ENCODE results near the gene FXYD3.

FXYD3 gene

DNA sequence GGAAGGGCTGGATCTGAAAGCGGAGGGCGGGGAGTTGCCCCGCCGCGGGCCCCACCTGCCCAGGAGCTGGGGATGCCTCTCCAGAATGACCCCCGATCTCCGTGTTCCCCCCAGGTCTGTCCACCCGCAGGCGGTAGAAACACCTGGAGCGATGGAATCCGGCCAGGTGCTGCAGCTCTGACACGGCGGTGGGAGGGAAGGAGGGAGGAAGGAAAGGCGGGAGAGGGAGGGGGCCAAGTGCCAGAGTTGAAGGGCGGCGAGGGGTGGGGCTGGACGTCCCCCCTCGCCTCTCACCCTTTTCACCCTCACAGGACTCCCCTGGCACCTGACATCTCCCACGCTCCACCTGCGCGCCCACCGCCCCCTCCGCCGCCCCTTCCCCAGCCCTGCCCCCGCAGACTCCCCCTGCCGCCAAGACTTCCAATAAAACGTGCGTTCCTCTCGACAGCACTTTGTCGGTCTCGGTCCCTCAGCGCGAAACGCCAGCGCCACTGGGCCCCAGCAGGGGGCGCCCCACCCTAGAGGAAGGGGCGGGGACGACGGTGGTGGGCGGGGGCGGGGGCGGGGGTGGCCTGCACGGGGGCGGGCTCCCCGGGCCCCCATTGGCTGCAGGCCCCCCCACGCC, 27.1 kb downstream of the FXYD3 start:
- Histone ChIP-seq H3K9me3 (ENCODE audit: control insufficient read depth, low read length) (no peaks in the 10 kb centered on the region), H3K9ac (ENCODE audit: low read length) (no peak overlapping the region), H2BK120ac (ENCODE audit: low read depth, low read length) (no peak overlapping the region), H3K79me1 (replicated peaks; ENCODE audit: low read length, poor library complexity, severe bottlenecking) (no peaks in the 10 kb centered on the region), H3K4me1 (ENCODE audit: control insufficient read depth, insufficient read depth, low read depth, low read length) (peaks cover 43% of the 10 kb centered on the region), H3K4me3 (ENCODE audit: insufficient read depth in 1 of 2, low read depth in 1 of 2, low read length in 2 of 2) (no peak overlapping the region), H3K4ac (ENCODE audit: low read depth in 1 of 2, low read length in 2 of 2) (no peak overlapping the region), H4K91ac (ENCODE audit: low read length) (no peak overlapping the region), H3K4me2 (ENCODE audit: low read length, poor library complexity, severe bottlenecking) (peak overlapping the region; percentile 50), H4K8ac (ENCODE audit: low read length) (no peak overlapping the region), H3K27ac (ENCODE audit: low read length, poor library complexity, severe bottlenecking) (no peak overlapping the region), H2BK5ac (ENCODE audit: low read depth, low read length, poor library complexity, severe bottlenecking) (no peak overlapping the region), H3K23ac (ENCODE audit: low read length in 2 of 2) (no peak overlapping the region), H3K36me3 (ENCODE audit: control insufficient read depth in 1 of 2, insufficient read depth in 2 of 2, low read depth in 1 of 2, low read length in 2 of 2) (no peaks in the 10 kb centered on the region), H3K14ac (ENCODE audit: low read length in 2 of 2) (no peak overlapping the region), H2AFZ (ENCODE audit: low read depth, low read length) (no peak overlapping the region), H3K27me3 (ENCODE audit: control insufficient read depth in 1 of 2, insufficient read depth in 1 of 2, low read length in 2 of 2) (peaks cover 4 to 51% of the 10 kb centered on the region in 2 experiments), H2BK15ac (ENCODE audit: low read depth, poor library complexity, severe bottlenecking) (no peak overlapping the region), H2BK12ac (ENCODE audit: low read length in 2 of 2) (peak overlapping the region in 1 of 2 experiments; percentile 40), H3K18ac (ENCODE audit: low read depth in 1 of 2, low read length in 2 of 2) (no peak overlapping the region), H2AK5ac (ENCODE audit: low read length, severe bottlenecking) (peak overlapping the region; percentile 28)
- 1% methylated on average over 13 of the region's 46 CpGs for WGBS
- peak; percentile 30 for DNase-seq

DNA sequence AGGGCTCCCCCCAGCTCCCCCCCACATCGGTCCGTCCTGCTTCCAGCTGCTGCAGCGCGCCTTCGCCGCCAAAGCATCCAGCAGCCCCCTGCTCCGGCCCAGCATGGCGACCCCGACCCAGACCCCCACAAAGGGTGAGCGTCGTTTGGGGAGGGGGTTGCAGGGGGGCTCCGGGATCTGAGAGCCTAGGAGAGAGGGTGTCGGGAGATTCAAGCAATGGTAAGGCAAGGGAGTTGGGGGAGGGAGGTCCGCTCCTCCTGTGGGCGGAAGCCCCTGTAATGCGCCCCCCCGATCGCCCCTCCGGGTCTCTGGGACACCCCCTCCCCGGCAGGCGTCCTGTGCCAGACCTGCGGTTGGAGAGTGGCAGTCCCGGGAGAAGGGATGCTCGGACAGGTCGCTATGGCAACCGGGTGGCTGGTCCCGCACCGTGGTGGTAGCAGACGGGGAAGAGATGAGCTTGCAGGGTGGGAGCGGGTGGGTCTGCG, 27.6 kb downstream of the FXYD3 start, which contains the start of gene FXYD7:
Gene FXYD7, plus strand, starts transcription at position 25 of the 485 bp plus-strand sequence. Its CDS starts 79 bp downstream, at position 104.
- 10% methylated on average over 29 of the region's 31 CpGs for WGBS
- peak within 1 kb of the TSS; percentile 32 for H2AFZ ChIP-seq (ENCODE audit: low read depth, low read length)
- no peak within 1 kb of the TSS for H3K9ac ChIP-seq (ENCODE audit: low read length)
- no peak within 1 kb of the TSS for H3K4ac ChIP-seq (ENCODE audit: low read depth in 1 of 2, low read length in 2 of 2)
- no peak for DNase-seq
- H3K4me3 ChIP-seq (ENCODE audit: insufficient read depth in 1 of 2, low read depth in 1 of 2, low read length in 2 of 2) = peak within 1 kb of the TSS in 1 of 2 experiments; percentile 12
- H2BK120ac ChIP-seq (ENCODE audit: low read depth, low read length) = no peak within 1 kb of the TSS
- H3K4me2 ChIP-seq (ENCODE audit: low read length, poor library complexity, severe bottlenecking) = peak within 1 kb of the TSS; percentile 50
- H2AK5ac ChIP-seq (ENCODE audit: low read length, severe bottlenecking) = peak within 1 kb of the TSS; percentile 28
- H2BK15ac ChIP-seq (ENCODE audit: low read depth, poor library complexity, severe bottlenecking) = no peak within 1 kb of the TSS
- H3K23ac ChIP-seq (ENCODE audit: low read length in 2 of 2) = no peak within 1 kb of the TSS
- peaks cover 43% of the 10 kb centered on the region for H3K4me1 ChIP-seq (ENCODE audit: control insufficient read depth, insufficient read depth, low read depth, low read length)
- no peak within 1 kb of the TSS for H3K27ac ChIP-seq (ENCODE audit: low read length, poor library complexity, severe bottlenecking)
- H3K79me1 ChIP-seq (replicated peaks; ENCODE audit: low read length, poor library complexity, severe bottlenecking) = no peaks in the 10 kb centered on the region
- no peak within 1 kb of the TSS for H3K18ac ChIP-seq (ENCODE audit: low read depth in 1 of 2, low read length in 2 of 2)
- H3K27me3 ChIP-seq (ENCODE audit: control insufficient read depth in 1 of 2, insufficient read depth in 1 of 2, low read length in 2 of 2) = peaks cover 4 to 51% of the 10 kb centered on the region in 2 experiments
- peak within 1 kb of the TSS in 1 of 2 experiments; percentile 40 for H2BK12ac ChIP-seq (ENCODE audit: low read length in 2 of 2)
- H2BK5ac ChIP-seq (ENCODE audit: low read depth, low read length, poor library complexity, severe bottlenecking) = no peak within 1 kb of the TSS
- no peak within 1 kb of the TSS for H4K91ac ChIP-seq (ENCODE audit: low read length)
- no peak within 1 kb of the TSS for H4K8ac ChIP-seq (ENCODE audit: low read length)
- H3K9me3 ChIP-seq (ENCODE audit: control insufficient read depth, low read length) = no peaks in the 10 kb centered on the region
- H3K14ac ChIP-seq (ENCODE audit: low read length in 2 of 2) = no peak within 1 kb of the TSS
- H3K36me3 ChIP-seq (ENCODE audit: control insufficient read depth in 1 of 2, insufficient read depth in 2 of 2, low read depth in 1 of 2, low read length in 2 of 2) = no peaks in the 10 kb centered on the region

DNA sequence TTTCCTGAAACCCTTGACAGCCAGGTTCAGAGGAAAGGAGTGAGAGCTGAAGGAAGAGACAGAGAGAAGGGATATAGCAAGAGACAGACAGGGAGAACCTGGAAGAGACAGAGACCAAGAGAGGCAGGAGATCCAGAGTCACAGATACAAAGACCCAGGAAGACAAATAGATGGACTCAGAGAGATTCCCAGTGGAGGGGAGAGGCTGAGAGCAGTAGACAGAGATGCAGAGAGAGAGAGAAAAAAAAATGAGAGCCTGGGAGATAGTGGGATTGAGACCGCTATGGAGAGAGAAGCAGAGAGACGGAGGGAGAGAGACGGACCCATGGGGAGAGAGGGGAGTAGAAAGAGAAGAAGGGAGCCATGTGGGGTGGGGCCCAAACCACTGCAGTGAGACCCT, 28.2 kb downstream of the FXYD3 start:
- H3K27ac ChIP-seq (ENCODE audit: low read length, poor library complexity, severe bottlenecking) = no peak overlapping the region
- H3K4me3 ChIP-seq (ENCODE audit: insufficient read depth in 1 of 2, low read depth in 1 of 2, low read length in 2 of 2) = no peak overlapping the region
- no peak overlapping the region for H2AFZ ChIP-seq (ENCODE audit: low read depth, low read length)
- peaks cover 42% of the 10 kb centered on the region for H3K4me1 ChIP-seq (ENCODE audit: control insufficient read depth, insufficient read depth, low read depth, low read length)
- no peak overlapping the region for H4K91ac ChIP-seq (ENCODE audit: low read length)
- no peak overlapping the region for H2BK12ac ChIP-seq (ENCODE audit: low read length in 2 of 2)
- no peaks in the 10 kb centered on the region for H3K9me3 ChIP-seq (ENCODE audit: control insufficient read depth, low read length)
- H3K36me3 ChIP-seq (ENCODE audit: control insufficient read depth in 1 of 2, insufficient read depth in 2 of 2, low read depth in 1 of 2, low read length in 2 of 2) = no peaks in the 10 kb centered on the region
- no peak overlapping the region for H2BK15ac ChIP-seq (ENCODE audit: low read depth, poor library complexity, severe bottlenecking)
- H3K4me2 ChIP-seq (ENCODE audit: low read length, poor library complexity, severe bottlenecking) = no peak overlapping the region
- H3K18ac ChIP-seq (ENCODE audit: low read depth in 1 of 2, low read length in 2 of 2) = no peak overlapping the region
- H3K14ac ChIP-seq (ENCODE audit: low read length in 2 of 2) = no peak overlapping the region
- H3K79me1 ChIP-seq (replicated peaks; ENCODE audit: low read length, poor library complexity, severe bottlenecking) = no peaks in the 10 kb centered on the region
- H3K27me3 ChIP-seq (ENCODE audit: control insufficient read depth in 1 of 2, insufficient read depth in 1 of 2, low read length in 2 of 2) = peaks cover 4 to 50% of the 10 kb centered on the region in 2 experiments
- DNase-seq = no peak
- H2BK5ac ChIP-seq (ENCODE audit: low read depth, low read length, poor library complexity, severe bottlenecking) = no peak overlapping the region
- H2AK5ac ChIP-seq (ENCODE audit: low read length, severe bottlenecking) = no peak overlapping the region
- H3K23ac ChIP-seq (ENCODE audit: low read length in 2 of 2) = no peak overlapping the region
- H3K9ac ChIP-seq (ENCODE audit: low read length) = no peak overlapping the region
- 22% methylated on average over 3 of the region's 3 CpGs for whole genome bisulfite sequencing
- H2BK120ac ChIP-seq (ENCODE audit: low read depth, low read length) = no peak overlapping the region
- no peak overlapping the region for H4K8ac ChIP-seq (ENCODE audit: low read length)
- no peak overlapping the region for H3K4ac ChIP-seq (ENCODE audit: low read depth in 1 of 2, low read length in 2 of 2)

DNA sequence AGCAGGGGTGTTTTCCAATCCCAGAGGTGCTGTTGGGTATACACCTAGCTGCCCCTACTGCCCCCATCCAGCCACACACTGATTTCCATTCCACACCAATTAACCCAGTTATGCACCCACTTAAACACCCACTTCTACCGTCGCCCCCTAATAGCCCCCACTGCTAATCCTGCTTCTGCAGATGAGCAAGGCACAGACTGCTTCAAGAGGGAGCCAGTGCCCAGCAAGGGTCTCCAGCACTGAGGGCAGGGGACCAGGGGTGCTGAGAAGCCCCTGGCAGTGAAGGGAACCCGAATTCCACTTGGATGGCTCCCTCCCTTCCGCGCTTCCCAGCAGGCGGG, 28.6 kb downstream of the FXYD3 start:
- Histone ChIP-seq H3K27ac (ENCODE audit: low read length, poor library complexity, severe bottlenecking) (no peak overlapping the region), H3K36me3 (ENCODE audit: control insufficient read depth in 1 of 2, insufficient read depth in 2 of 2, low read depth in 1 of 2, low read length in 2 of 2) (no peaks in the 10 kb centered on the region), H2BK120ac (ENCODE audit: low read depth, low read length) (no peak overlapping the region), H4K8ac (ENCODE audit: low read length) (no peak overlapping the region), H3K23ac (ENCODE audit: low read length in 2 of 2) (no peak overlapping the region), H3K4ac (ENCODE audit: low read depth in 1 of 2, low read length in 2 of 2) (no peak overlapping the region), H3K9me3 (ENCODE audit: control insufficient read depth, low read length) (no peaks in the 10 kb centered on the region), H2BK15ac (ENCODE audit: low read depth, poor library complexity, severe bottlenecking) (no peak overlapping the region), H4K91ac (ENCODE audit: low read length) (no peak overlapping the region), H2AK5ac (ENCODE audit: low read length, severe bottlenecking) (no peak overlapping the region), H3K79me1 (replicated peaks; ENCODE audit: low read length, poor library complexity, severe bottlenecking) (no peaks in the 10 kb centered on the region), H3K9ac (ENCODE audit: low read length) (no peak overlapping the region), H3K4me3 (ENCODE audit: insufficient read depth in 1 of 2, low read depth in 1 of 2, low read length in 2 of 2) (no peak overlapping the region), H3K4me2 (ENCODE audit: low read length, poor library complexity, severe bottlenecking) (no peak overlapping the region), H3K27me3 (ENCODE audit: control insufficient read depth in 1 of 2, insufficient read depth in 1 of 2, low read length in 2 of 2) (peaks cover 4 to 46% of the 10 kb centered on the region in 2 experiments), H3K4me1 (ENCODE audit: control insufficient read depth, insufficient read depth, low read depth, low read length) (peaks cover 38% of the 10 kb centered on the region), H2BK5ac (ENCODE audit: low read depth, low read length, poor library complexity, severe bottlenecking) (no peak overlapping the region), H3K14ac (ENCODE audit: low read length in 2 of 2) (no peak overlapping the region), H3K18ac (ENCODE audit: low read depth in 1 of 2, low read length in 2 of 2) (no peak overlapping the region), H2AFZ (ENCODE audit: low read depth, low read length) (no peak overlapping the region), H2BK12ac (ENCODE audit: low read length in 2 of 2) (no peak overlapping the region)
- 25% methylated on average over 6 of the region's 6 CpGs for WGBS
- no peak for DNase-seq

All from mesenchymal stem cell (in vitro differentiated cells and primary cell).